AG09319 (cell line): ENCODE measurements around the gene FCRL2.

Experiments
- DNase-seq: peaks from one replicate; pipeline ENCODE4 v3.0.0-alpha.2; 2010; ENCODE audit warnings: low read depth; ENCODE audit errors: extremely low read depth
- TF ChIP-seq, protein P1 (sequence below): IDR thresholded peaks from 2 replicates; pipeline ENCODE4 v1.5.1; 2011; ENCODE audit warnings: low read depth, mild to moderate bottlenecking, inconsistent platforms, low read length, moderate library complexity

Gene FCRL2

DNA sequence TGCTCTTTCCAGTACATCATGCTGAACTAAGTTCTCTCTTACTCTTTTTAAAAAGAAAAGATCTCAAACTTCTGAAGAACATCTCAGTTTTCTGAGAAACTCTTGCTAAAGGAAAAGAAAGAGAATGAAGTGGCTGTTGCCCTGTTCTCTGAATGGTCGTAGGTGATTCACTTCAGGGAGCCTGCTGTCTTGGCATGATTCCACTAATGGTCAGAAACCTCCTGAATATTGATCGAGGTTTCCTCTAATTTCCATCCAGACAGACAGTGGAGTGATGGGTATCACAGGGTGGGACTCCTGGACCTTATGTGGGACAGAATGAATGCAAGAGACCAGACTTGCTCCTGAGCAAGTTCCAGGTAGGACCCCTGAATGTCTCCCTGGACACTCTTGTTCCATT is 2.5 kb downstream of the FCRL2 start:
- DNase-seq: no peak

DNA sequence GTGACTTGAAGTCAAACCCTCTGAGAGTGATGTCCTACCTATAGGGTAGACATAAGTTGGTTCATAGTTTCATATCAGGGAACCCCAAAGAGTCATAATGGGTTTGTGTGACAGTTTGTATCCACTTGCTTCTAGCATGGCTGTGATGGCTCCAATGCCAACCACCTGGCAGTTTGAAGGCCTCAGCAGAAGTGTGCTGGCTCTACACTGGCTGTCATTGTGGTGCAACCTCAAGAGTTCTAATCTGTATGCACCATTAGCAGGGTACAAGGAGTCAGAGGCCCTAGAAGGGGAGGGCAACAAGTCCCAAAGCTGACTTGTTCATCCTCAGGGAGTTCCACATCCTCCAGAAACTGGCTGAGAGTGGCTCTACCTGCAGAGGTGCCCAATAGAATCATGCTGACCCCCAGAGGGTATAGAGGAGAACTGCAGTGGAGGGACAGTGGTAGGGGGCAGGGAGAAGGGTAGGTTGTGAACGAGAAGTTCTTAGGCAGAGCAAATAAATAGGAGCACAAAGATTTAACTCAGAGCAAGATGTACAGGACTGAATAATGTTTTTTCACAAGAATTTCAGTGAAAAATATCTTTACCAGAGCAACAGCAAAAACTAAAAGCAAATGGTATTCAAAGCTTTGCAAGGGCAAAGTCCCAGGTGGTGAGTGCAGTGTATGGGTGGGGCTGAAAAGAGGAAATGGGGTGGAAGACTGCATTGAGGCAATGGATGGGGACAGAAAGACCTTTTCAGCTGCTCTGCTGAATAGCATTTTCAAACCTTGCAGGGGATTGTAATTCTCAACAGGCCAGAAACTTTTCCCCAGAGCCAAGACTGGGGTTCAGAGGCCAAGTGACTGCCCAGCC is 3.2 kb downstream of the FCRL2 start:
- no peak for DNase-seq
- TF ChIP-seq, protein P1, sequence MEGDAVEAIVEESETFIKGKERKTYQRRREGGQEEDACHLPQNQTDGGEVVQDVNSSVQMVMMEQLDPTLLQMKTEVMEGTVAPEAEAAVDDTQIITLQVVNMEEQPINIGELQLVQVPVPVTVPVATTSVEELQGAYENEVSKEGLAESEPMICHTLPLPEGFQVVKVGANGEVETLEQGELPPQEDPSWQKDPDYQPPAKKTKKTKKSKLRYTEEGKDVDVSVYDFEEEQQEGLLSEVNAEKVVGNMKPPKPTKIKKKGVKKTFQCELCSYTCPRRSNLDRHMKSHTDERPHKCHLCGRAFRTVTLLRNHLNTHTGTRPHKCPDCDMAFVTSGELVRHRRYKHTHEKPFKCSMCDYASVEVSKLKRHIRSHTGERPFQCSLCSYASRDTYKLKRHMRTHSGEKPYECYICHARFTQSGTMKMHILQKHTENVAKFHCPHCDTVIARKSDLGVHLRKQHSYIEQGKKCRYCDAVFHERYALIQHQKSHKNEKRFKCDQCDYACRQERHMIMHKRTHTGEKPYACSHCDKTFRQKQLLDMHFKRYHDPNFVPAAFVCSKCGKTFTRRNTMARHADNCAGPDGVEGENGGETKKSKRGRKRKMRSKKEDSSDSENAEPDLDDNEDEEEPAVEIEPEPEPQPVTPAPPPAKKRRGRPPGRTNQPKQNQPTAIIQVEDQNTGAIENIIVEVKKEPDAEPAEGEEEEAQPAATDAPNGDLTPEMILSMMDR: no peak

More for the DNA sequence above, 2.5 kb downstream of the FCRL2 start:
- TF ChIP-seq, protein P1: no peak

DNA sequence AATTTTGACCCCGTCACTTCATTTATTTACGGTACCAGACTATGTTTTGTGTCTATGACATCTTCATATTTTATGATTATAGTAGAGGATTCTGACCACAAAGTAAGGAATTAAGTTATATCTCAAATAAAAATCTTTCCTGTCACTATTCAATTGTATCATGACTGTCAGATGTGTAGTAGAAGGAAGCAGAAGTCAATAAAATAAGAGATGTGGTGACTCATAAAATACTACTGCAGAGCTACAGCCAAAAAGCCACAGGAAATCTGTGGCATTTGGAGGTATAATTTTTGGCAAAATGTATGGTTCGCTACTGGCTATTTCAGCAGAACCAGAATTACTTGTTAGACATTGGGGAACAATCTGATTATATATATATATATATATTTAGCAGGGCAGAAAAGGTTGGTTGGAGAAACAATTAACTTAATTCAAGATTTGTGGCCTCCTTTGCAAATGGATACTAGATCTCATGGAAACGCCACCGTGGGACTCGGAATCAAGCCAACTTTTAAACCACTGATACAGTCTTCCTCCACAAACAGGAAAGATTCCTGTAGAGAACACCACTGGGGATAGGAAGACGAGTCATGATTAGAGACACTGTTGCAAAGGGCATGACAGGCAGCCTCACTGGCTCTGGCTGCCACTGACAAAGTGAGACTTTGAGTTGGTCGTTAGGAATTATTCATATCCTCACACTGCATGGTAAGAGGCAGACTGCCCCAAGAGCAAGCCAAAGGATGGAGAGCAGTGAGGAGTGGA is 5.1 kb downstream of the FCRL2 start:
- DNase-seq: no peak
- TF ChIP-seq, protein P1: no peak

DNA sequence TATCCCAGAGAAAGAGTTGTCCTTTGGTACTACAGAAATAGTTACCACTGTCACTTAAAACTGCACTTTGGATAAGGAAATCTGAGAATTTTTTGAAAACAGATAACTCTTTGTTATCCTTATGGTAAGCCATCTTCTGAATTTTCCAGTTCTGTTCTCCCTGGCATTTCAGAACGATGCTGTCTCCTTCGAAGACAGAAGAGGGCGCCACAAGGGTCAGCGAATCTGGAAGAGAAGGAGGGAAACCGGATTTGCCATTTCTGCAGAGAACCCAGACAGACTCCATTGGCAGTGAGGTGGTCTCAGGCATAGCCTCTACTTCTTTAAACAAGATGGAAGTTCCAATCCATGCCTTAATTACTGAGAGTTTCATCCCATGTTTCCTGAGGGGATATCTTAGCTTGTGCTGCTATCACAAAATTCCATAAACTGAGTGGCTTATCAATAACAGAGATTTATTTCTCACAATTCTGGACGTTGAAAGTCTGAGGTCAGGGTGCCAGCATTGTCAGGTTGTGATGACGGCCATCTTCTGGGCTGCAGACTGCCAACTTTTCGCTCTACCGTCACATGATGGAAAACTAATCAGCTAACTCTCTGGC is 6.4 kb downstream of the FCRL2 start:
- DNase-seq: no peak
- TF ChIP-seq, protein P1: no peak; the same call in 1 of the 2 replicates

DNA sequence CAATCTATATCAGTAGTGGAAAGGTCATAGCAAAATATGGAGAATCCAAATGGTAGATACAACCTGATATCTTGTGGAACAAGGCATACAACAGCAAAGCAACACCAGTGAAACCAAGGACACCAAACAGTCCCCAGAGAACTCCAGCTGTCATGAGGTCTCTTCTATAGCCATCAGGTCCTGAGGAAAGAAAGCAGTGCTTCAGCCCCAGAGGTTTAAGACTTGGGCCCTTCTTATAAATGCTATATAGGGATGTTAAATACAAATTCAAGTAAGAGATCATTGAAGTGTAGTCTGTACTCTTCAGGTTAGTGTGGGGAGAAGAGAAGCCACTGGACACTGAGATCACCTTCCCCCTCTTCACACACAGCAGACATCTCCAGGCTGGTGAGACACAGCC is 10.1 kb downstream of the FCRL2 start:
- TF ChIP-seq, protein P1: no peak
- no peak for DNase-seq

DNA sequence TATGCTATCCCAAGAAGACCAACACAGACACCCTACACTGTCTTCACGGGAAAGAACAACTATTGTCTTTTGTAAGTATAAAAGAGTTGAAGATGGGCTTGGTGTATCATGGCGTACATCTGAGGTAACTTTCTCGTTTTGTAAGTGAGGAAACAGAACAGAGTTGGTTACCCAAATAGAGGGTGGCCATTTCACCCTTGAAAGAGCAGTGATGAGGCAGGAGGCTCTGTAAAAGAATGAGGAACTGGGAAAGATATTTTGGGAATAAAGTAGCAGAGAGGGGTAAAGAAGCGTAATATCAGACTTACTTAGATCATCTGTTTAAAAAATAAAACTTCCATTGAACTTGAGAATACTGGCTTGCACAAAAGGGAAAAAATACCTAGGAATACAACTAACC is 18.9 kb downstream of the FCRL2 start:
- TF ChIP-seq, protein P1: no peak
- no peak for DNase-seq
